CD4-positive, alpha-beta T cell treated with Interleukin-1 beta for 1 hour (primary cell): ENCODE measurements around the gene SIGLEC11.
"Not testable (repeated sequence)": the region's sequence is repeated elsewhere in the genome, so short reads cannot be mapped to it uniquely, and the experiment has no call there.

Experiments
- DNase-seq, 2 donors: peaks; one replicate each; pipeline ENCODE4 v3.0.0-alpha.2; 2020 to 2022

SIGLEC11 gene

GRCh38 chr19:49950956-49951526, 9.9 kb downstream of the SIGLEC11 start:
- DNase-seq, result no peak

GRCh38 chr19:49950590-49950948, 10.4 kb downstream of the SIGLEC11 start:
- no peak for DNase-seq

DNA sequence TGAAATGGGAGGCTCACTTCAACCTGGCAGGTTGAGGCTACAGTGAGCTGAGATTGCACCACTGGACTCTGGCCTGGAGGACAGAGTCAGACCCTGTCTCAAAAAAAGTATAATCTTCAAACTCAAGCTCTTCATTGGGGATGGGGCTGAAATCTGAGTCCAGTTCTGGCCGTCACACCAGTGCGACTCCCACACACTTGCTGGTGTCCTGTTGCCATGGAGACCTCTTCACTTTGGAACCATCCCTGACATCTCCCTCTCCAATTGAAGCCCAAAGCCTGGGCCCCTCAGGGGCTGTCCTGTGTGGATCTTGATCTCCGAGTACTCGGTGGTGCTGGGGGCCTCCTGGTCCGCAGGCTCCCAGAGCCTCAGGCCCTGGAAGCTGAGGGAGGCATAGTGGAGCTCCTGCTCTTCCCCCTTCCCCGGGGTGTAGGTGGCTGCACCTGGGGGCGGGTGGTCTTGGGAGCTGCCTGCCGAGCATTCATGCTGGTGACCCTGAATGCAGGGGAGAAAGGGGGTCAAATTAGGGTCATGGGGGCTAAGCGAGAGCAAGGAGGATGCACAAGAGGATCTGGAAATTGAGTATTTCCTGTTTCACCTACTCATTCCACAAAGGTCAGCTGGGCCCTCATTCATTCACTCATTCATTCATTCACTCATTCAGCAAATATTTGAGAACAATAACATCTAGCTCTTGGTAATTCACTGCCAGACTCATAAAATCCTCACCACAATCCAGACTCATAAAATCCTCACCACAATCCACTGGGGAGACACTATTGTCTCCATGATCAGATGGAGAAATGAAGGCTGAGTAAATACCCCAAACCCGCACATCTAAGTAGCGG, 11.0 kb downstream of the SIGLEC11 start:
- no peak for DNase-seq

DNA sequence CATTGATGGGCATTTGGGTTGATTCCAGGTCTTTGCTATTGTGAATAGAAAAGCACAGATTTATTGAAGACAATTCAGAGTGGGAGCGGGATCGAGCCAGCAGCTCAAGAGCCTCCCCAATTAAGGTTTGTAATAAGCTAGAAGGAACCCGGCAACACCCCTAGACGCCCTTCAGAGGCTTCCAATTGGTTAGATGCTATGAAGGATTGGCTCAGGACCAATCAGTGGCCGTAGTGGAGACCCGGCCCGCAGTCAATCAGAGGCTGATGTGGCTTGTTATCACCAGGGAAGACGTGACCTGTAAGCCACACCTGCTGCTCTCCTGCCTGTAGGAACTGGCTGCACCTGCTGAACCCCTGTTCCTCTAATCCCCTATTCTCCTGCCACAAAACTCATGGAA, 14.6 kb downstream of the SIGLEC11 start:
- DNase-seq, result no peak

DNA sequence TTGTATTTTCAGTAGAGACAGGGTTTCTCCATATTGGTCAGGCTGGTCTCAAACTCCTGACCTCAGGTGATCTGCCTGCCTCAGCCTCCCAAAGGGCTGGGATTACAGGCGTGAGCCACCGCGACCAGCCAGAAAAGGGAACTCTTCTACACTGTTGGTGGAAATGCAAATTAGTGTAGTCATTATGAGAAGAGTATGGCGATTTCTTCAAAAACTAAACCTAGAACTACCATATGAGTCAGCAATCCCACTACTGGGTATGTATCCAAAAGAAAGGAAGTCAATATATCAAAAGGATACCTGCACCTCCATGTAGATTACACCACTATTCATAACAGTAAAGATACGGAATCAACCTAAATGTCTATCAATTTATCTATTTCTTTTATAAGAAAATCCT, 16.4 kb downstream of the SIGLEC11 start:
- DNase-seq, result not testable (repeated sequence)

- DNase-seq, result no peak
These were observed 20.5 kb downstream of the SIGLEC11 start for GRCh38 chr19:49940482-49940791.

DNA sequence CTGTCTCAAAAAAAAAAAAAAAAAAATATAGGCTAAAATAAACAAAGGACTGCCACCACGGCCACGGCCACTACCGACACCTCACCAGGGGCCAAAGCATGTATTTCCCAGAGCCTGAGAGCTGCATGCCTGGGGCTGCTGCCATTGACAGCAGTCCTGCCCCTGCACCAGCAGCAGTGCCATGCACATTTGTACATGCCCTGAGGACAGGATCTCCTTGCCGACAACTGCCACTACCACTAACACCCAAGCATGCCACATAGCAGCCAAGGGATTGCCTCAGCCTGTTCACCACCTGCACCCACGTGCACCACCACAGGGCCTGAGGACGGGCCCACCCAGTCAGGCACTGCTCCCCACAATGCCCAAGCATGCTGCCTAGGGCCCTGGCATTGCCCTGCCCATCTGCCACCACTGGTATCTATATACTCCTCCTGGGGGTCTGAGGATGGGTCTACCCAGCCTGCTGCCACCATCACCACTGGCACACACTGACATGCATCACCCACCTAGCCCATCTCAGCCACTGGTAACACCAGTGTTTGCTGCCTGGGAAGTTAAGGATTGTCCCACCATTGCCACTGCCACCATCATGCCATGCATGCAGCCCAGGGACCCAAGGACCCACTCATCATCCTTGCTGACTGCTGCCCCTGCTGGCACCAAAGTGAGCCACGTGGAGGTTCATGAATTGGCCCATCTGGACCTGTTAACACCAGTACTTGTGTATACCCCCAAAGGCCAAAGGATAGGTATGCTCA, 21.1 kb downstream of the SIGLEC11 start:
- DNase-seq, result no peak

GRCh38 chr19:49938662-49939061, 22.3 kb downstream of the SIGLEC11 start:
- DNase-seq, result no peak

- DNase-seq, result peak; percentile 73 to 78
These were observed 23.1 kb downstream of the SIGLEC11 start for GRCh38 chr19:49937750-49938381.

GRCh38 chr19:49936549-49936948, 24.4 kb downstream of the SIGLEC11 start:
- DNase-seq, result no peak

DNA sequence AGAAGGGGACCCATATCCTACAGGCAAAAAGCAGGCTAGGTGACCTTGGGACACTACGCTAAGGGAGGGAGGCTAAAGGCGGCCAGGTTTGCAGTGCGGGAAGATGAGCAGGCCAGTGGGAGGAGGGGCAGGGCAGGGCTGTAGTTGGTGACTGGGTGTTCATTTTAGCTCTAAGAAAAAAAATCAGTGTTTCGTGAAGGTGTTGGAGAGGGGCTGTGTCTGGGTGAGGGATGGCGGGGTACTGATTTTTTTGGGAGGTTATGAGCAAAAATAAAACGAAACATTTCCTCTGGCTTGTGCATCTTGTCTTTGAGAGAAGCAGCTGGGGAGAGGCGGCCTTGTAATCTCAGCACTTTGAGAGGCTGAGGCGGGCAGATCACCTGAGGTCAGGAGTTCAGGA, 27.3 kb downstream of the SIGLEC11 start:
- no peak for DNase-seq

- DNase-seq, result peak; percentile 49 to 59
These were observed 28.2 kb downstream of the SIGLEC11 start for GRCh38 chr19:49932731-49933131.

DNA sequence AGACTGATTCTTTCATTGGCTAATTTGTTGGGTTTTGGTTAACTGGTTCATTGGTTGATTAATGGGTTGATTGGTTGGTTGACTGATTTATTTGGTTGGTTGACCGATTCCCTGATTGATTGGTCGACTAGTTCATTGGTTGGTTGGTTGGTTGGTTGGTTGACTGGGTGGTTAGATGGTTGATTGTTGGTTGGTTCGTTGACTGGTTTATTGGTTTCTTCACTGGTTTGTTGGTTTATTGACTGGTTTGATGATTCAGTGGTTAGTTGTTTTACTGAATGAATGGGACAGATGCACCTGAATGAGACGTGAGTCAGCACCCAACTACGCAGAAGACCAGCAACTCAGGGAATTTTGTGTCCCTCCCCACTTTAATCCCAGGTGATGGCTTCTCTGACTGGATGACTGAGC, 28.9 kb downstream of the SIGLEC11 start:
- DNase-seq, result no peak

DNA sequence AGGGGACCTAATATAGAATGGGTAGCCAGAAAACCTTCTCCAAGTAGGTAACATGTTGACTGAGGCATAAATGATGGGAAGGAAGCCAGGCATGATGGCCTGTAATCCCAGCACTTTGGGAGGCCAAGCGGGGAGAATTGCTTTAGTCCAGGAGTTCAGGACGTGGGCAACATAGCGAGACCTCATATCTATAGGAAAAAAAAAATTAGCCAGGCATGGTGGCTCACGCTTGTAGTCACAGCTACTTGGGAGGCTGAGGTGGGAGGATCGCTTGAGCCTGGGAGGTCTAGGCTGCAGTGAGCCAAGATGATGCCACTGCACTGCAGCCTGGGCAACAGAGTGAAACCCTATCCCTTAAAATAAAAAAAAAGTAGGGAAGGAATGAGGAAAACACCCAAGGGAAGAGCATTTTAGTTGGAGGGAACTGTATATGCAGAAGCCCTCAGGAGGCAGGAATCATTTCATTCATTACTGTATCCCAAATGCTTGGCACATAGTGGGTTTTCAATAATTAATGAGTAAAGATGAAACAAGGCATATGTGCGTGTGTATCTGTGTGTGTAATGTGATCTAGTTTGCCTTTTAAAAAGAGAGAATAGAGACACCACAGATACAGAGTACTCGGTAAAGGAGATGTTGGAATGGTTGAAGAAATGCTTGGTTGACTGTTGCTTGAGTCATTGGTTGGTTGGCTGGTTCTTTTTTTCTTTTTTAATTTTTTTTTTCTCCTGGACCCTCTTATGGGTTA, 29.5 kb downstream of the SIGLEC11 start:
- no peak for DNase-seq

DNA sequence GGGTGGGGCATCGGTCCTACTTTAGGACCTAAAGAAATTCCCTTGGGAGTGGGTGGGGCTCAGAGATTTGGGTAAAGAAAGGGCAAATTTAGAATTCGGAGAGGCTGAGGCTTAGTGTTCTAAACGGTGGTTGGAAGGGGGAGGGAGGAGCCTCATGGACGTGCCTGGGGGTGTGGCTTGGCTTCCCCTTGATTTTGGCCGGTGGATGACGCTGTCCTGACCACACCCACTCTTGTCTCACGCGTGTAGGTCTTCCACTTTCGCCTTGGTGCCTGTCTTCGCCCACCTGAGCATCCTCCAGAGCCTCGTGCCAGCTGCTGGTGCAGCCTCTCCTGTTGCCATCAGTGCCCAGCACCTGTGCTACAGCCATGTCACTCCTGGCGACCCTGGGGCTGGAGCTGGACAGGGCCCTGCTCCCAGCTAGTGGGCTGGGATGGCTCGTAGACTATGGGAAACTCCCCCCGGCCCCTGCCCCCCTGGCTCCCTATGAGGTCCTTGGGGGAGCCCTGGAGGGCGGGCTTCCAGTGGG, 30.4 kb downstream of the SIGLEC11 start:
- peak; percentile 29 to 40 for DNase-seq

- DNase-seq, result peak; percentile 96 to 97
These were observed 31.1 kb downstream of the SIGLEC11 start for GRCh38 chr19:49929611-49930482.

- DNase-seq, result peak; percentile 91
These were observed 31.8 kb downstream of the SIGLEC11 start, which contains the start of the genes ATF5 and NUP62 for GRCh38 chr19:49929121-49929610. Gene ATF5, plus strand, starts transcription at chr19:49929205. Its CDS starts 1,646 bp downstream, at chr19:49930851. Gene NUP62, minus strand, starts transcription at chr19:49929504. Its CDS starts 19,697 bp downstream, at chr19:49909807.

- DNase-seq, result no peak
These were observed 33.3 kb downstream of the SIGLEC11 start for GRCh38 chr19:49927526-49928264.

- DNase-seq, result no peak
These were observed 34.5 kb downstream of the SIGLEC11 start for GRCh38 chr19:49926515-49926914.

DNA sequence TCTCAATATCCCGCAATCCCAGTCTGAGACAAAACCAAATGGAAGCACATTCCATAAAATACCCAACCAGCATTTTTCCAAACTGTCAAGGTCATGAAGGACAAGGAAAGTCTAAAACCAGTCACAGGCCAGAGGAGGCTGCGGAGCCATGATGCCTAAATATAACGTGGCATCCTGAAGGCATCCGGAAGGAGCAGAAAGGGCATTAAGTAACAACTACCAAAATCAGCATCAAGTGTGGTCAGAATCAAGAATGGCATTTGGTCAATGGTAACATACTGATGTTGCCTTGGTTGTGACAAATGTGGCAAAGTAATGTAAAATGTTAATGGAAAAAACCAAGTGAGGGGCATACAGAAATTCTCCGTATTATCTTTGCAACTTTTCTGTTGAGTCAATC, 35.5 kb downstream of the SIGLEC11 start:
- no peak for DNase-seq
